SK-N-SH treated with all-trans-retinoic acid at 6 μM for 48 hours (cell line): ENCODE measurements around the gene PRKAG2.

Experiments
- ATAC-seq: fragments of 200-7000 bp; cut with Tn5 transposase; 3 replicates; pipeline ENCODE4 v1.9.1; 2020; ENCODE audit warnings: mild to moderate bottlenecking, moderate library complexity
- ARNTL ChIP-seq: fragments of 450-650 bp; formaldehyde crosslinking; IDR thresholded peaks from 2 replicates; pipeline ENCODE4 v1.5.0; 2020; ENCODE audit warnings: low read depth, mild to moderate bottlenecking, moderate library complexity, borderline replicate concordance
- BACH2 ChIP-seq: fragments of 250-450 bp; sonication (Bioruptor Pico); IDR thresholded peaks from 2 replicates; pipeline ENCODE4 v1.9.0; 2021; ENCODE audit warnings: mild to moderate bottlenecking, borderline replicate concordance
- CREB5 ChIP-seq: fragments of 250-450 bp; sonication (Bioruptor Pico); IDR thresholded peaks from 2 replicates; pipeline ENCODE4 v1.5.1; 2020; ENCODE audit warnings: low read depth, mild to moderate bottlenecking, moderate library complexity
- CSDC2 ChIP-seq: fragments of 250-450 bp; sonication (Bioruptor Pico); IDR thresholded peaks from 2 replicates; pipeline ENCODE4 v1.5.0; 2020; ENCODE audit warnings: mild to moderate bottlenecking, moderate library complexity
- CSRNP3 ChIP-seq: fragments of 250-450 bp; sonication (Bioruptor Pico); IDR thresholded peaks from 2 replicates; pipeline ENCODE4 v1.5.1; 2021; ENCODE audit warnings: mild to moderate bottlenecking, moderate library complexity
- ESRRG ChIP-seq: fragments of 250-450 bp; sonication (Bioruptor Pico); IDR thresholded peaks from 2 replicates; pipeline ENCODE4 v1.6.1; 2021; ENCODE audit warnings: mild to moderate bottlenecking
- GLIS3 ChIP-seq: fragments of 250-450 bp; sonication (Bioruptor Pico); IDR thresholded peaks from 2 replicates; pipeline ENCODE4 v1.5.0; 2020; ENCODE audit warnings: mild to moderate bottlenecking, moderate library complexity
- ISL1 ChIP-seq: fragments of 250-450 bp; sonication (Bioruptor Pico); IDR thresholded peaks from 2 replicates; pipeline ENCODE4 v2.1.2; 2022; ENCODE audit warnings: mild to moderate bottlenecking, moderate library complexity
- OSR1 ChIP-seq: fragments of 250-450 bp; sonication (Bioruptor Pico); IDR thresholded peaks from 2 replicates; pipeline ENCODE4 v1.8.0; 2022; ENCODE audit warnings: moderate library complexity, mild to moderate bottlenecking, inconsistent platforms
- PATZ1 ChIP-seq: fragments of 250-450 bp; sonication (Bioruptor Pico); IDR thresholded peaks from 2 replicates; pipeline ENCODE4 v1.8.0; 2020; ENCODE audit warnings: mild to moderate bottlenecking, moderate library complexity, borderline replicate concordance
- PPARA ChIP-seq: fragments of 250-450 bp; sonication (Bioruptor Pico); IDR thresholded peaks from 2 replicates; pipeline ENCODE4 v1.5.0; 2020; ENCODE audit warnings: mild to moderate bottlenecking, borderline replicate concordance
- SNAI2 ChIP-seq: fragments of 250-450 bp; sonication (Bioruptor Pico); IDR thresholded peaks from 2 replicates; pipeline ENCODE4 v1.5.0; 2020; ENCODE audit warnings: mild to moderate bottlenecking, moderate library complexity
- TCF4 ChIP-seq: fragments of 250-450 bp; sonication (Bioruptor Pico); IDR thresholded peaks from 2 replicates; pipeline ENCODE4 v1.8.0; 2021; ENCODE audit warnings: mild to moderate bottlenecking, moderate library complexity, borderline replicate concordance
- TSHZ2 ChIP-seq: fragments of 250-450 bp; sonication (Bioruptor Pico); IDR thresholded peaks from 2 replicates; pipeline ENCODE4 v1.5.0; 2020; ENCODE audit warnings: mild to moderate bottlenecking, moderate library complexity
- ZC3H10 ChIP-seq: fragments of 250-450 bp; sonication (Bioruptor Pico); IDR thresholded peaks from 2 replicates; pipeline ENCODE4 v1.5.1; 2021; ENCODE audit warnings: mild to moderate bottlenecking, moderate library complexity
- ZFP3 ChIP-seq: fragments of 250-450 bp; sonication (Bioruptor Pico); IDR thresholded peaks from 2 replicates; pipeline ENCODE4 v1.5.0; 2020; ENCODE audit warnings: mild to moderate bottlenecking, moderate library complexity
- ZFP30 ChIP-seq: fragments of 450-650 bp; formaldehyde crosslinking; IDR thresholded peaks from 2 replicates; pipeline ENCODE4 v1.5.0; 2022; ENCODE audit warnings: mild to moderate bottlenecking, moderate library complexity
- ZNF565 ChIP-seq: fragments of 450-650 bp; formaldehyde crosslinking; conservative IDR thresholded peaks from 2 replicates; pipeline ENCODE4 v1.5.0; 2020; ENCODE audit warnings: low read depth, mild to moderate bottlenecking, moderate library complexity
- ZNF70 ChIP-seq: fragments of 450-650 bp; formaldehyde crosslinking; IDR thresholded peaks from 2 replicates; pipeline ENCODE4 v1.5.0; 2020; ENCODE audit warnings: mild to moderate bottlenecking, moderate library complexity
- ZNF8 ChIP-seq: fragments of 450-650 bp; formaldehyde crosslinking; IDR thresholded peaks from 2 replicates; pipeline ENCODE4 v1.5.0; 2020; ENCODE audit warnings: mild to moderate bottlenecking, moderate library complexity

Gene PRKAG2

GRCh38 chr7:151770232-151770631 is 106.7 kb downstream of the PRKAG2 start:
- TF ChIP-seq TSHZ2 (CRISPR knock-in tag) (no peak), ESRRG (no peak), ZNF70 (no peak), BACH2 (CRISPR knock-in tag) (no peak), CREB5 (CRISPR knock-in tag) (no peak), CSRNP3 (CRISPR knock-in tag) (no peak), ZFP30 (no peak), SNAI2 (CRISPR knock-in tag) (no peak)
- ATAC-seq: no peak

- TF ChIP-seq BACH2 (CRISPR knock-in tag): no peak
- no peak for TF ChIP-seq ZNF8 (CRISPR knock-in tag)
- no peak for TF ChIP-seq CREB5 (CRISPR knock-in tag)
- TF ChIP-seq CSRNP3 (CRISPR knock-in tag): no peak
- TF ChIP-seq GLIS3 (CRISPR knock-in tag): no peak
- TF ChIP-seq ZNF565 (CRISPR knock-in tag): no peak
- TF ChIP-seq OSR1: no peak
- TF ChIP-seq ARNTL: no peak
- no peak for TF ChIP-seq ISL1 (CRISPR knock-in tag)
- TF ChIP-seq SNAI2 (CRISPR knock-in tag): no peak
- TF ChIP-seq ZNF70: no peak
- no peak for TF ChIP-seq CSDC2 (CRISPR knock-in tag)
- TF ChIP-seq ZFP30: no peak
- TF ChIP-seq, all 23 proteins: peak for 0
- ATAC-seq: no peak
Observed at GRCh38 chr7:151769188-151769821, 107.6 kb downstream of the PRKAG2 start.

- no peak for ATAC-seq
- TF ChIP-seq CREB5 (CRISPR knock-in tag): no peak
- TF ChIP-seq ZFP3 (CRISPR knock-in tag): no peak
- no peak for TF ChIP-seq ISL1 (CRISPR knock-in tag)
- no peak for TF ChIP-seq TCF4
- TF ChIP-seq ESRRG: no peak
- TF ChIP-seq CSDC2 (CRISPR knock-in tag): no peak
- TF ChIP-seq BACH2 (CRISPR knock-in tag): no peak
- TF ChIP-seq ZNF565 (CRISPR knock-in tag): no peak
- no peak for TF ChIP-seq PPARA (CRISPR knock-in tag)
- no peak for TF ChIP-seq SNAI2 (CRISPR knock-in tag)
- no peak for TF ChIP-seq ZNF70
- TF ChIP-seq ZC3H10 (CRISPR knock-in tag): no peak
- TF ChIP-seq PATZ1 (CRISPR knock-in tag): no peak
Observed at GRCh38 chr7:151768805-151769187, 108.1 kb downstream of the PRKAG2 start.
